NOMO-1 (cell line): ENCODE results near the gene NEDD8.

Experiments used
- DNase-seq, 2 experiments: peaks; one replicate each; lab custom pipeline; 2025; ENCODE audit not compliant: unreplicated experiment in 2 of 2; lab: John Stamatoyannopoulos, UW

The NEDD8 gene

DNA sequence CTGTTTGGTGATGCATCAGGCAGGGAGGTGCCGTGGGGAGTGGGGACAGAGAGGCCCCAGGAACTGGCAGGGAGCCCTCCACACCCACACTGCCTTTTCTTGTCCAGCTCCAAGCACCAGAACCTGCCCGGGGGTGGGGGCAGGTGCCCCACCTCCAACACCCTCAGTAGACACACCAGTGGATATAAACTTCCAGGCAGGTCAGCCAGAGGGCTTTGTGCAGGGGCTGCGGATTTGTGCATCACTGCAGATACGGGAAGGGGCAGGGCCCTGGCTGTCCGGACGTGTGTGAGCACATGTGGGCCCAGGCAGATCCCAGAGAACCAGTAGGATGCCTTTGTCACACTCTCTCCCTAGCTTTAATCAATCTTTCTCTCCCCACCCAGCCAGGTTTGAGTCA is 32.1 kb upstream of the NEDD8 start:
- no peak for DNase-seq

DNA sequence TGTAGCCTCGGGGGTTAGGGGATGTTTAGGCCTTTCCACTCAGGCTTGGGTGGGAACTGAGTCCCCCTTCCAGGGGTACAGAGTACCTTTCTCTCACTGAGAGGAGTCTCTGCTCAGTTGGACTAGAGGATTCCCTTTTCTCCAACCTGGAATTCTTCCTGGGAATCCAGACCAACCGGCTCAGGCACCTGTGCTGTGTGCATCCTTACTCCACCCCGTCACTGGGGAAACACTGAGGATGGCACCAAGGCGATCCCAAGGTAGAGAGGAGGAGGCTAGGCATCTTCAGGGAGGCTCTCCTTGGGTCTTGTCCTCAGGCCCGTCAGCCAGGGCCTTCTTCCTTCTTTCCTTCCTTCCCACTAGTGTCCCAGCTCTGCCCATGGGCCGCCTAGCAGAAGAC is 31.7 kb upstream of the NEDD8 start:
- no peak for DNase-seq

DNA sequence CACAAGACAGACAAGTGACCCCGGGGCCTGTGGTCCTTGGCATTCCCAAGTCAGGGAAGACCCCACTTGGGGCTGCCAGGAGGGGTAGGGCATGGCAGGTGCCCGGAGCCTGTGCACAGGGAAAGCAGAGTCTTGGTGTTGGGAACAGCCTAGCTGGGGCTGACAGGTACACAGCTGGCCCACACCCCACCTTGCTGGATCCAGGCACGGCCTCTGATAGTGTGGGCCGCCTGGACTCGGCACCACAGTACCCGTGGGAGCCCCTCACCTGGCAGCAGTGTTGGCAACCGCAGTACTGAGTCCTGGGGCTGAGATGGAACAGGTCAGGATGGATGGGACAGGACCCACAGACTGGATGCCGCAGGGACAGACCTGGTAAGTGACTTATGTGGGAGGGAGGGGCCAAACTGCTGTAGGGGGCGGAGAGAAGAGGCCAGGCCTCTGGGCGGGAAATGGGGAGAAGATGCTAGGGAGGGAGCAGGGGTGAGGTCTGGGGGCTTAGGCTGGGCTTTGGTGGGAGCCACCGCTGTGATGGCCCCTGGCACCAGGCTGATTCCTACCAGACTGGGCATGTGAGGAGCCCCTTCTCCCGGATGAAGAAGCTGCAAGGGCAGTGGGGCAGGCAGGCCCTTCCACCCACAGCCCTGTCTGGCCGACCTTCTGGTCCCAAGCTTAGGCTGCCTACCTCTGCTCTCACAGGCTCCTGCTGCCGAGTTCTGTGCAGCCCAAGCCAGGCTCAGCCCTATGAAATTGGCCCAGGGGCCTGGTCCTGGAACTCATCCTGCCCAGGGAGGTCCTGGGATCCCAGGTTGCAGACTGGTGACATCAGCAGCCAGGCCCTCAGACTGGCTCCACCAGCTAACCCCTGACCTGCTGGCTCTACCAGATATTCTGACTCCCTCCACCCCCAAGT is 30.9 kb upstream of the NEDD8 start, which contains the start of gene TGM1:
Gene TGM1, minus strand, starts transcription at position 357 of the 913 bp plus-strand sequence. CDS start 825 bp downstream, outside the sequence.
- no peak for DNase-seq

DNA sequence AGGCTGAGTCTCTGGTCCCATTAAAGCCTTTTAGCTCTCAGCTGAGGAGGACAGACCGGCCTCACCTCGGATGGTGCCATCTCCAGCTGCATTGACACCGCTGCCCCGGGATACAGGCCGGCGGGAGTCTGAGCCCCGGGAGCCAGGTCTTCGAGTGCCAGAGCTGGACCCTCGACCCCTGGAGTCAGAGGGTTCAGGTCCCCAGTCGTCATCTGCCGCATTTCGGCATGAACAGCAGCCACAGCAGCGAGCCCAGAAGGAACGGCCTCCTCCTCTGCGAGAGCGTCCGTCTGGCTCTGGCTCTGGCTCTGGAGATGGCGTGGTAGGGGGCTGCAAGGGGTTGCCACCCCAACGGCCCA is 29.8 kb upstream of the NEDD8 start:
- no peak for DNase-seq

DNA sequence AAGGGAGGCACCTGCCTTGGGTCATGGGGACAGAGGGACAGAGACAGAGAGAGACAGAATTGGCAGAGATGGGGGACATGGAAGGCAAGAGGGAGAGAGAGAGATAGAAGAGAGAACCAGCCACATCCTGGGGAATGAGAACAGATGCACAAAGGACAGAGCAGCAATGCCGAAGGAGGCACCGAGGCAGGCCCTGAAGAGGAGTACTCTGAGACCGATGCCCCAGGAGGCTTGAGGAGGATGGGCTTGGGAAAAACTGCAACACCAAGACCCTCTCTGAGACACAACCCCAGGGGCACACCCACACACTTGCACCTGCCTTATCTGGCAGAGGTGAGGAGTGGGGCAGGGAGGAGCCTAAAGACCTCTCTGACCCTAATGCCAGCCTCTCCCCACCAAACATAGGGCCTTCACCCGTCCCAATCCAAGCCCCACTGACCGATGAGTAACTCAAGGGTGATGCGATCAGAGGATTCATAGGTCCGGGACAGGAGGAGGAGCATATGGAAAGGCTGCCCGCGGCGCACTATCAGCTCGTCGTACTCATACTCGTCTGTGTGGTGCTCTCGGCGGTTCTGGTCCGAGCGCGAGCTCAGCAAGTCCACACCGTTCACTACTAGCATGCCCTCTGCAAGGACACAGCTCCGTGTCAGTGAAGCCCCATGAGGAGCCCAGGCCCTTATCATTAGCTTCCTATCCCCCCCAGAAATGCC is 29.2 kb upstream of the NEDD8 start:
- DNase-seq = no peak

DNA sequence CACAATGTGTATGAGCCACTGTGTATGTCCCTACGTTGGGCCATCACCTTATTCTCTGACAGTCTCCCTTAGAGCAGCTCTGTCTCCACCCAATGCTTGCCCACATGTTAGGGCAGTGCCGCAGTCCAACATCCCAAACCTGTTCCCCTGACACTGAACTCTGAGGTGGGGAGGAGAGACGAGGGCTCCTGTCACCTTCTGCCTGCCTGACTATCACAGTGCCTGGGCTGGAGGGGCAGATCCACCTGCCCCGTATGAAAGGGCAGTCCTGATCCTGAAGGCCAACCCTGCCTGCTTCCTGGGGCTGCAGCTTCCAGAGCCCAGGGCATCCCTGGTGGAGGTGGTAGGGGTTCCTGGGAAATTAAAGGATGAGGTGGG is 28.6 kb upstream of the NEDD8 start:
- no peak for DNase-seq

DNA sequence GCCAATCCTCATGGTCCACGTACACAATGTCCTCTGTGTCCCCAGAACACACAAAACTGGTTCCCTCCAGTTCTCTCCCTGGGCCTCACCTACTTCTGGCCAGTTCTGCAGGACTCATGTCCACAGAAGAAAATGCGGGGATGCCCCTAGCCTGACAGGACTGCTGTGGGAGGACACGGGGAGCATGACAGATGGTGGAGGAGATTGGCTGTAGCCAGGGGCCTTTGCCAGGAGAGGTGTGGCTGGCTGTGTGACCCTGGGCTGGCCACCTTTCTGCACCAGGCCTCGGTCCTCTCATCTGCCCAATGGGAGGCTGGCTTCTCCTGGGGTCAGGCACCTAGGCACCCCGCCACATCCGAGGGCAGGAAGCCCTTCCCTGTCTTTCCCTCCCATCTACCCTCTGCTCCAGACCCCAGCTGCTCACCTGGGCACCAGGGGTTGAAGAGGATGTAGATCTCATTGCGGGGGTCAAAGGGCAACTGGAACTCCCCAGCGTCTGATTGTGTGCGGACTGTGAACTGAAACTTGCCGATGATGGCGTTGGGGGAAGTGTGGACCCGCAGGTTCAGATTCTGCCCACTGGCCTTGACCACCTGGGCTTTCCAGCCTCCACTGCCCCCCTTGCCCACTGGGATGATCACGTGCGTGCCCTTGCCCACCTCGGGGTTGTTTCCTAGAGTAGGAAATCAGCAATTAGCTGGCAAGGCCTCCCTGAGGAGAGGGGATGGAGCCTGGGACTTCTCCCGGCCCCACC is 28.0 kb upstream of the NEDD8 start:
- no peak for DNase-seq

DNA sequence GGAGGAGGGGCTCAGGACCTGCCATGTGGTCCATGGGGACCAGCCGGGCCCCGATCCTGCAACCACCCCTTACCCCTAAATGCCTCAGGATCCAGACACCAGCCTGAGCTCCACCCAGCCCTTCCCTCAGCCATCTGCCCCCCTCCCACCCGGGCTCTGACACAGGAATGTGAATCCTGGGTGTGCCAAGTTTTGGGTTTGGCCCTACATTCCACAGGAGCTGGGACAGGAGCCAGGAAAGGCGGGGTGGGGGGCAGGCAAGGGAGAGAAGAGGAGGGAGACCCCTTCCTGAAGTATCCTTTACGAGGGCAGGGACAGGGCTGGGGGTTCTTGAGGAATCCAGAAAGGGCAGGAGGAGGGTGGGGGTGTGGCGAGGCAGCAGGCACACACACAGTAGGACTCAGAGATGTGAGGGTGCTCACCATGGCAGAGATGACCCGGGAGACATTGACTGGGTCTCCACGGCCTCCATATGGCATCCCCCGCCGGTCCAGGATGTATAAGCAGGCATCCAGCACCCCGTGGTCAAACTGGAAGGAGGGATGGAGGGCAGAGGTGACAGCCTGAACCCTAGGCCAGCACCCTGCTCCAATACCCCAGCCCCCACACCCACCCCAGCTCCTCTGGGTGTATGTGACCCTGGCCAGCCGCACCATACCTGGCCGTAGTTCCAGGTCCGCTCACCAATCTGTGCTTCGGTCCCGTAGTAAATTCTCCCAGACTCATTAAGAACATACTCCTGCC is 27.3 kb upstream of the NEDD8 start:
- DNase-seq = no peak

DNA sequence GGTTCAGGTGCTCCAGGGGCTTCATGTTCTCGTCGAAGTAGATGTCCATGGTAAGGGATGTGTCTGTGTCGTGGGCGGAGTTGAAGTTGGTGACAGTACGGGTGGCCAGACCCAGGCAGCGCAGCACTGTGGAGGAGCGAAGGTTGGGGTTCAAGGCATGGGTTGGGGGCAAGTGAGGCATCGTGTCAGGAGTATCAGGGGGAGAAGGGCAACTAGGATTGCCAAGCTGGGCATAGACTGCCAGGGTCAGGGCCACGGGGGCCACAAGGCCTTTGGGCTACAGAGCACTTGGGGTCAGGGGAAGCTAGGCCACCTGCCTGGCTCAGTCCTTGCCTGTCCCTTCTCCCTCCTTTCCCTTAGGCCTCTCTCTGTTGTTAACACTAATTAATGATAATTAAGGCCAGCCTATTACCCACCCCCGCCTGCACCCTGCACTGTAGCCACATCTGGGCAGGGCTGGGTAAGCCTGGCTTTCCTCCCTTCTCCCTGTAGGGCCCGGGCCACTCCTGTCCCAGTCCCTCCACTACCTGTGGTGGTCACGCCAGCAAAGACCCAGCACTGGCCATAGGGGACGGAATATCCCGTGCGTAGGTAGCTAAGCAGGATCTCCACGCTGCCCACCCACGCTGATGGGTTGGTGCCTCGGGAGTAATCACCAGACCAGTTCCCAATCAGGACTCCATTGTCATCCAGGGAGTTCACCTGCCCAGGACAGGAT is 26.5 kb upstream of the NEDD8 start:
- DNase-seq = no peak

DNA sequence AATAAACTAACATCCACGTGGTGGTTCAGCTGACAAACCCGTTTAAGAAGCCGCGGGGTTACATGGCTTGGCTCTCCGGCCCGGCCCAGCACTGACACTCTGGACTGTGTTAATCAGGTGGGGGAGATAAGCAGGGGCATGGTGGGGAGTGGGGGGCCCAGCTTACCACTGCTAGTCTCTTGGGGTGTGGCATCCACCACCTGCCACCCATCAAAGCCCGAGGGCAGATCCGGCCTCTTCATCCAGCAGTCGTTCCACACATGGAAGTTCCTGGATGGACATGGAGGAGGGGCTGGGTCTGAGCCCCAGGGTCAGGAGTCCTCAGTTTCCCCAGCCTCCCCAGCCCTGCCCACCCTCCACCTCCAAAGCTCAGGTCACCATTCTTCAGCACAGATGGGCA is 26.0 kb upstream of the NEDD8 start:
- DNase-seq = no peak

DNA sequence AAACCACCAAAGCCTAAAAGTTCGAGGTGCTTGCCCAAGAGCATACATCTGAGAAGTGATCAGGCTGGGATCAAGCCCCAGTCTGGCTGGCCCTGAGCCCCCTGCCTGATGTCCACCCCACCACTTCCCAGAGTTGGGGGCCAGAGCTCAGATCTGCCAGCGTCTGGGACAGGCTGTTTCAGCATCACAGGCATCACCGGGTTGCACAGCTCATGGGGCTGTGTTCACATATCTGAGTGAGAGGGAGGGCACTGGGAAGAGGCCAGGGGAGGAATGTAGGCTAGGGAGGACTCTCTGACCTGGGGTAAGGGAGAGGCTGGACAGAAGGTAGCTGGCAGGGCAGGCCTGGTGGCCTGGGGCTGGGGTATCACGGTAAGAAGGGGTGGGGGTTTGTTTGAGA is 24.8 kb upstream of the NEDD8 start:
- no peak for DNase-seq

DNA sequence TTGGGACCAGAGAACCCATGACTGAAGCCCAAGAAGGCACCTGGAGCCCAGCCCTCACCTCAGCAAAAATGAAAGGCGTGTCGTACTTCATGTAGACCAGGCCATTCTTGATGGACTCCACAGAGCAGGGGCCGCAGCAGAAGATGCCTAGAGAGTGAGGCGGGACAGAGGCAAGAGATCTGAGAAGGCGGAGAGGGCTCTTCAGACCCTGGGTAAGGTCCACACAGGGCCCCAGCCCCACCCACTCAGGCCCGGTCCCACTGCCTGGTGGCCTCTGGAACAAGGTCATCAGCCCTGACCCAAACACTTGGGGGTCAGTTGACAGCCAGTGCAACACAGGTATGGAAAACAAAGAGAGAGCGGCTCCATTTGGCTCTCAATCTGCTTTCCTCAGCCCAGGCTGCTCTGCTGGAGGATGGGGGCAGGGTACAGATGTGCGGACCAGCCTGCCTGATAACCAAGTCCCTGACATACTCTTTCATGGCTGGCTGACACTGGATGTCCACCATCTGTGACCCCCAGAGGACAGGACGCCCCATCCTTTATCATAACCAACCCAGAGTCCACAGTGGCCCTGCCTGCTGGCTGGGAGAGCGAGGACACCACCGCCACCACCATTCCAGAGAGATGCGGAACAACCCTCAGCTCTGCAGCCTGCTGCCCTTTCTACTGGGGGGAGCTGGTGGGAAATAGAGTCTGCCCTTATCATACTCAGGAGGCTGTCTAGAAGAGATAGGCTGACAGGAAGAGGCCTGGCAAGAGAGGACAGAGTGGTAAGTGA is 24.0 kb upstream of the NEDD8 start:
- DNase-seq = no peak

DNA sequence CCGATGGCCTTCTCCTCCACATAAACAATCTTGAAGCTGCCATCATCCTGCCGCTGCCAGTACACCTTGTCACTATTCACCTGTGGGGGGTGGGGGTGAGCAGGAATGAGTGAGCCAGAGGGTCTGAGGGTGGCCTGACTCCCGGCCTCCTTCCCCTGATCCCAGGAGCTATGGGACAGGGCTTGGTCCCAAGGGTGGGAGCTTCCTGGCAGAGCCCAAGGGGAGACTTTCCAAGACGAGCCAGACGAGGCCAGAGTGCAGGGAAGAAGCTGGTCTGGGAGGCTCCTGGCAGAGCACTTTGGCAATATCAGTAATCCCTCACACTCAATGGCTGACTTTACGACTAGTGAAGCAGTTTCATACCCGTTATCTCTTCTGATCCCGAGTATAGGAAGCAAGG is 23.3 kb upstream of the NEDD8 start:
- DNase-seq = no peak

DNA sequence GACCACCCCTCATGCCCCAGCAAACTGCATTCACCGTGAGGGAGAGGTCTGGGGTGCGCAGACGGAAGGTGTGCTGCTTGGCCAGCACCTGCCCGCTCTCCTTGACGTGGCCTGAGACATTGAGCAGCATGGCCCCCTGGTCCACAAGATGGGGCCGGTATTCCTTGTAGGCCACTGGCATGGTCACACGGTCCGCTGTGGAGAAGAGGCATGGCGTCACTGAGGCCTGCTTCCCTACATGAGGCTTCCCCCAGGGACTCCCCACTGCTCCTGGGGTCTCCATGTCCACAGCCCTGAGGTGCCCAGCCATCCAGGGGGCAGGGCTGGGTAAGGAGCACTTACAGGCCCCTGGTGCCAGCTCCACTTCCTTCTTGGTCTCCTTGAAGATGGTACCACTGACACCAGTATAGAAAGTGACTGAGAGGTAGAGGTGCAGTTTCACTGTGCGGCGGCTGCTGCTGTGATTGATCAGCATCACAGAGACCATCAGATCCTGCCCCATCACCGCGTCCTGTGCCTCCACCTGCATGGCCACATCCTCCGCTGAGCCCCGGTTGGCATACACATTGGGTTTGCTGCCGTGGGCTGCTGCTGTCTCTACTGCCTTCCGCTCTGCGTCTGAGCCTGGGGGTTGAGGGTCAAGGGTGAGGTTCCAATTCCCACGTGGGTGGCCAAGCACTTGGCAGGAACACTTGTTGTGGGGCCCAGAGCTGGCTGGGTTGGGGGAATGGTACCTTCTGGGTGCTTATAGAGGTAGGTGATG is 22.6 kb upstream of the NEDD8 start:
- no peak for DNase-seq

DNA sequence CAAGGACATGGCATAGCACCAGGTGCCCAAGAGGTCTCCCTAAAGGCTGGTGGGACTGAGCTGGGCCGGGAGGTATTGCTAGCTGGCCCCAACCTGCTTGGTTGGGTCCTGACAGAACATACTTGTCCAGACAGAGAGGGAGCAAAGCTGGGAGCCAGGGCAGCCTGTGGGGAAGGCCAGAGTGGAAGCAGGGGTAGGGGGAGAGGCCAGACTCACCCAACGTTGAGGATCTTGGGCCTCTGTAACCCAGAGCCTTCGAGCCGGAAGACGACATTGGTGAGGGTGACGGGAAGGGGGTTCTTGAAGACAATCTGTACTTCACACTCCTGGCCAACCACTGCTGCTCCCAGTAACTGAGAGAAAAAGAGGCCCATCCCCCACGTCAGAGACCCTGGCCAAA is 21.8 kb upstream of the NEDD8 start:
- no peak for DNase-seq

DNA sequence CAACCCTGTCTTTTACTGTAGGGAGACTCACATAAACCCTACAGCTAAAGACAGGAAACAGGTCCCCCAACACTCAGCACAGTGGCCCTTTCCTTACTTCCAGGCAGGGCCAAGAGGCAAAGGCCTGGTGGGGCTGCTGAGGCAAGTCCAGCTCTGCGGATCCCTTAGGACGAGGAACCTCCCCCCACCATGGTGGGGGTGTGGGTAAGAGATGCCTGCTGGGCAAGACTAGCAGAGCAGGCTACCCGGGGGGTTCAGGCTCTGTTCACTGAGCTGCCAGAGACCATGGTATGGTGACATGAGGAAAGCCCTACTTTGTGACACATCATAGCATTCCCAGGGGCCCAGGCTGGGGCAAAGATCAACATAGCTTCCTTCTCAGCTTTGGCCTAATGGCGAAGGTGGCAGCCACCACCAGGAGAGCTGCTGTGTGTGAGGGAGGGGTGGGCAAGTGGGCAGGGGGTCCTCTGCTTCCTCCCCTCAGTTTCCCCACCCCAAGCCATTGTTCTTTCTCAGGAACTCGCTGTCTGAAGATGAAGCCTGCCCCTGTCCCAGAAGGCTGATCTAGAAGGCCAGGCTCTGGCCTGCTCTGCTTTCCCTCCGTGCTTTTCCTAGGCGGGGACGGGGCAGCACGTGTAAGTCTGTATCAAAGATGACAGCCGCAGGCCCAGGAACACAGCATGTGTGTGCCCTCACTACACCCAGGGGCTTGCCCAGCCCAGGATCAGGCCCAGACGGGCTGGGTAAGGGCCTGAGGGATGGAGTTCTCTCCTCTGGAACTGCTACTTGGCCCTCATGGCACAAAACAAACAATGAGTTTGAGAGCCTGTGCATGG is 20.3 kb upstream of the NEDD8 start:
- DNase-seq = no peak

DNA sequence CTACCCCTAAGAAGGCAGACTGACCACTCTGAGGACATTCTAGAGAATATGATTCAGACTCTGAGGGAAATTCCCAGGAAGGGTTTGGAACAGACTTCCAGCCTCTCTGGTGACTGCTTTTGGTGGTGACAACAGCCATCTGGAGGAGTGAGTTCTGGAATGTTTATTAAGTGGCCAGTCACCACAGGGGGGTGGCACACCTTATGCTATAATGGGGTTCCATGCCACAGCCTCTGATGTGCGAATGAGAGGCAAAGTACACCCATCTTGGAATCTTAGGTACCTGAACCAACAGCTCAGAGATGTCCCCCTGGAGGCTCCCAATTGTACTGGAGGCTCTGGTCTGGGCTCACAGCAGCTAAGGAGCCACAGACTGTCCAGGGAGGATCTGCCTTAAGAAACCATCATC is 19.7 kb upstream of the NEDD8 start:
- no peak for DNase-seq

DNA sequence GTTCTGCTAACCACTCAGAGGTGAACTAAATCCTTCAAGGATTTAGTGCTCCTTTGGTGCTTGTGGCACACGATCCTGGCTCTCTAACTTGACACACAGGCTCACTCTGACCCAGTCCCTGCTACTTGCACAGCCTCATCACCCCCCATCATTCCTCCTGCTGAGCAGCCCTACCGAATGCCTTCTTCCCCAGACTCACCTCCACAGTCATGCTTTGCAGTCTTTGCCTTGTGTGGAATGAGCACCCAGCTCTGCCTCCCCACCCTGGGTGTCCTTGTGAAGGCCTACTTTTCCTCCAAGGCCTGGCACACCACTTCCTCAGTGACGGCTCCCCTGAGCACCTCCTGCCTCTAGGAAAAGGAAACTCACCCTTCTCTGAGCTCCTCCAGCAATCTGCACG is 18.2 kb upstream of the NEDD8 start:
- no peak for DNase-seq
